SIG-M5 treated with dmso at 0.1 percent for 504 hours (cell line): ENCODE data around the gene RHOF.
"Not testable (repeated sequence)": the region's sequence is repeated elsewhere in the genome, so short reads cannot be mapped to it uniquely, and the experiment has no call there.

Experiments
- DNase-seq: peaks from one replicate; lab custom pipeline; 2025; ENCODE audit not compliant: unreplicated experiment; lab: John Stamatoyannopoulos, UW

RHOF gene

GRCh38 chr12:121776190-121777098 is 17.0 kb downstream of the RHOF start:
- DNase-seq: peak; percentile 70

GRCh38 chr12:121775501-121775900 is 18.0 kb downstream of the RHOF start:
- no peak for DNase-seq

GRCh38 chr12:121774968-121775474 is 18.5 kb downstream of the RHOF start:
- DNase-seq: no peak

GRCh38 chr12:121773011-121773777 is 20.3 kb downstream of the RHOF start:
- peak; percentile 62 for DNase-seq

GRCh38 chr12:121770813-121771625 is 22.5 kb downstream of the RHOF start:
- no peak for DNase-seq

GRCh38 chr12:121770388-121770787 is 23.1 kb downstream of the RHOF start:
- no peak for DNase-seq

- peak; percentile 36 for DNase-seq
Observed at GRCh38 chr12:121769831-121770301, 23.6 kb downstream of the RHOF start.

GRCh38 chr12:121769297-121769830 is 24.1 kb downstream of the RHOF start:
- no peak for DNase-seq

- no peak for DNase-seq
Observed at GRCh38 chr12:121767525-121768016, 25.9 kb downstream of the RHOF start.

- no peak for DNase-seq
Observed at GRCh38 chr12:121766290-121767039, 27.0 kb downstream of the RHOF start.

- DNase-seq: no peak
Observed at GRCh38 chr12:121765573-121765972, 27.9 kb downstream of the RHOF start.

- no peak for DNase-seq
Observed at GRCh38 chr12:121764808-121765207, 28.7 kb downstream of the RHOF start.

GRCh38 chr12:121762269-121762668 is 31.2 kb downstream of the RHOF start:
- no peak for DNase-seq

- not testable (repeated sequence) for DNase-seq
Observed at GRCh38 chr12:121758536-121758935, 35.0 kb downstream of the RHOF start.

- no peak for DNase-seq
Observed at GRCh38 chr12:121755591-121755990, 37.9 kb downstream of the RHOF start.

- DNase-seq: peak; percentile 46
Observed at GRCh38 chr12:121754836-121755235, 38.7 kb downstream of the RHOF start.

GRCh38 chr12:121753844-121754264 is 39.6 kb downstream of the RHOF start:
- DNase-seq: no peak

GRCh38 chr12:121751749-121752351 is 41.6 kb downstream of the RHOF start:
- DNase-seq: no peak

GRCh38 chr12:121751034-121751433 is 42.5 kb downstream of the RHOF start:
- no peak for DNase-seq
